ENCODE results near the gene ERCC3. TPM values are rescaled to one million over a fixed set of nuclear protein-coding genes. Genes with fewer than 3 reads are reported as not detected.

ERCC3 gene
- total and polyA plus RNA-seq, 2 of the 13 experiments (the other 11 are each of a cell fraction or from before 2014, with no cell fraction given), result 49.7 to 64.6 TPM

DNA sequence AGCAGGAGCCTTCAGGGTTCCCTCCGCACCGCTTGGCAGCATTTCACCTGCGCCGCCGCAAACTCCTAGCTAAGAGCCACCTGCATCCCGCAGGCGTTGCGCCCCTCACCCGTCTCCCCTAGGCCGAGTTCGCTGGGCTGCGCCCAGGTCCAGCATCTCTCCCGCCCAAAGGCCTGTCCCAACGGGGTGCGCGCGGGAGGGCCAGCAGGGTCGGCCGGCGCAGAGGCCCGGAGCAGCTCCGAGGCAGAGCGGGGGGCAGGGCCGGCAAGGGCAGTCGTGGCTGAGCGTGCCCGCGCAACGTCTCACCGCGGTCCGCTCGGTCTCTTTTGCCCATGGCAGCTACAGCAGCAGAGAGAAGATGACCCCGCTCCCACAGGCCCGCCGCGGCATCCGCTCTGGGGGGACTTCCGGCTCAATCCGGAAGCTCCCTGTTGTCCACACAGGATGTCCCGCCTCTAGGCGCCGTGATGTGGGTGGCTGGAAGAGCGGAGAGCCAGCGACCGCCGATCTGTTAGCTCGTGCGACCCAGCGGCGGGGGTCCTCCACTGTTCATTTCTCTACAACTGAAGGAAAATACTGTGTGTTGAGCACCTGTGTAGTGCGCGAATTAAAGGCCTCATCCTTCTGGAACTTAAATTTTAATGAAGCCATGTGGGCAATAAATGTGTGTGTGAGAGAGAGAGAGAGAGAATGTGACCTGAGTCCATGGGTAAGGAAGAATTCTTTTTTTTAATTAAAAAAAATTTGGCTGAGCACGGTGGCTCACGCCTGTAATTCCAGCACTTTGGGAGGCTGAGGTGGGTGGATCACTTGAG is at the start of gene ERCC3 (continued):
- TF ChIP-seq, protein P1, sequence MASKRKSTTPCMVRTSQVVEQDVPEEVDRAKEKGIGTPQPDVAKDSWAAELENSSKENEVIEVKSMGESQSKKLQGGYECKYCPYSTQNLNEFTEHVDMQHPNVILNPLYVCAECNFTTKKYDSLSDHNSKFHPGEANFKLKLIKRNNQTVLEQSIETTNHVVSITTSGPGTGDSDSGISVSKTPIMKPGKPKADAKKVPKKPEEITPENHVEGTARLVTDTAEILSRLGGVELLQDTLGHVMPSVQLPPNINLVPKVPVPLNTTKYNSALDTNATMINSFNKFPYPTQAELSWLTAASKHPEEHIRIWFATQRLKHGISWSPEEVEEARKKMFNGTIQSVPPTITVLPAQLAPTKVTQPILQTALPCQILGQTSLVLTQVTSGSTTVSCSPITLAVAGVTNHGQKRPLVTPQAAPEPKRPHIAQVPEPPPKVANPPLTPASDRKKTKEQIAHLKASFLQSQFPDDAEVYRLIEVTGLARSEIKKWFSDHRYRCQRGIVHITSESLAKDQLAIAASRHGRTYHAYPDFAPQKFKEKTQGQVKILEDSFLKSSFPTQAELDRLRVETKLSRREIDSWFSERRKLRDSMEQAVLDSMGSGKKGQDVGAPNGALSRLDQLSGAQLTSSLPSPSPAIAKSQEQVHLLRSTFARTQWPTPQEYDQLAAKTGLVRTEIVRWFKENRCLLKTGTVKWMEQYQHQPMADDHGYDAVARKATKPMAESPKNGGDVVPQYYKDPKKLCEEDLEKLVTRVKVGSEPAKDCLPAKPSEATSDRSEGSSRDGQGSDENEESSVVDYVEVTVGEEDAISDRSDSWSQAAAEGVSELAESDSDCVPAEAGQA (IDR thresholded peaks at IDR 0.05; ENCODE audit: low read depth), result 0 out of 2 replicates have a peak, but pooled peaks have one; percentile 74
- TF ChIP-seq, protein P1 (CRISPR knock-in tag; IDR thresholded peaks at IDR 0.05; ENCODE audit: borderline replicate concordance), result 0 out of 2 replicates have a peak, but pooled peaks have one; percentile 55
- TF ChIP-seq RXRA (CRISPR knock-in tag; IDR thresholded peaks at IDR 0.05), result peak; percentile 83; the same call in 1 of the 2 replicates
- TF ChIP-seq, protein P2, sequence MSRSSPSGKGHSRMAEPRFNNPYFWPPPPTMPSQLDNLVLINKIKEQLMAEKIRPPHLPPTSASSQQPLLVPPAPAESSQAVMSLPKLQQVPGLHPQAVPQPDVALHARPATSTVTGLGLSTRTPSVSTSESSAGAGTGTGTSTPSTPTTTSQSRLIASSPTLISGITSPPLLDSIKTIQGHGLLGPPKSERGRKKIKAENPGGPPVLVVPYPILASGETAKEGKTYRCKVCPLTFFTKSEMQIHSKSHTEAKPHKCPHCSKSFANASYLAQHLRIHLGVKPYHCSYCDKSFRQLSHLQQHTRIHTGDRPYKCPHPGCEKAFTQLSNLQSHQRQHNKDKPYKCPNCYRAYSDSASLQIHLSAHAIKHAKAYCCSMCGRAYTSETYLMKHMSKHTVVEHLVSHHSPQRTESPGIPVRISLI (CRISPR knock-in tag; IDR thresholded peaks at IDR 0.05; ENCODE audit: borderline replicate concordance), result no peak
- peak; percentile 96 for TF ChIP-seq KMT2A (CRISPR knock-in tag; IDR thresholded peaks at IDR 0.05)
- TF ChIP-seq FOXA1 (IDR thresholded peaks at IDR 0.05), result no peak
- peak; percentile 50 for TF ChIP-seq FOXA1 (CRISPR knock-in tag; IDR thresholded peaks at IDR 0.05)
- TF ChIP-seq ZNF230 (CRISPR knock-in tag; IDR thresholded peaks at IDR 0.05), result peak; percentile 94
- TF ChIP-seq, protein P3, sequence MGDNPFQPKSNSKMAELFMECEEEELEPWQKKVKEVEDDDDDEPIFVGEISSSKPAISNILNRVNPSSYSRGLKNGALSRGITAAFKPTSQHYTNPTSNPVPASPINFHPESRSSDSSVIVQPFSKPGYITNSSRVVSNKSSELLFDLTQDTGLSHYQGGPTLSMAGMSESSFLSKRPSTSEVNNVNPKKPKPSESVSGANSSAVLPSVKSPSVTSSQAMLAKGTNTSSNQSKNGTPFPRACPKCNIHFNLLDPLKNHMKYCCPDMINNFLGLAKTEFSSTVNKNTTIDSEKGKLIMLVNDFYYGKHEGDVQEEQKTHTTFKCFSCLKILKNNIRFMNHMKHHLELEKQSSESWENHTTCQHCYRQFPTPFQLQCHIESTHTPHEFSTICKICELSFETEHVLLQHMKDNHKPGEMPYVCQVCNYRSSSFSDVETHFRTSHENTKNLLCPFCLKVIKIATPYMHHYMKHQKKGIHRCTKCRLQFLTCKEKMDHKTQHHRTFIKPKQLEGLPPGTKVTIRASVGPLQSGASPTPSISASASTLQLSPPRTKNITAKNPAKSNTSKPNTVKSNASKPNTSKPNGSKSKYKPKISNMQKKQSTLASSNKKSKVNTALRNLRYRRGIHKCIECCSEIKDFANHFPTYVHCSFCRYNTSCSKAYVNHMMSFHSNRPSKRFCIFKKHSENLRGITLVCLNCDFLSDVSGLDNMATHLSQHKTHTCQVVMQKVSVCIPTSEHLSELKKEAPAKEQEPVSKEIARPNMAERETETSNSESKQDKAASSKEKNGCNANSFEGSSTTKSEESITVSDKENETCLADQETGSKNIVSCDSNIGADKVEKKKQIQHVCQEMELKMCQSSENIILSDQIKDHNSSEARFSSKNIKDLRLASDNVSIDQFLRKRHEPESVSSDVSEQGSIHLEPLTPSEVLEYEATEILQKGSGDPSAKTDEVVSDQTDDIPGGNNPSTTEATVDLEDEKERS (CRISPR knock-in tag; IDR thresholded peaks at IDR 0.05), result 0 out of 2 replicates have a peak, but pooled peaks have one; percentile 37
- TF ChIP-seq MAFF (IDR thresholded peaks at IDR 0.05; ENCODE audit: low read depth, low read length), result no peak
- no peak for TF ChIP-seq RARG (CRISPR knock-in tag; IDR thresholded peaks at IDR 0.05; ENCODE audit: low read depth)
- TF ChIP-seq NFE2L2 (IDR thresholded peaks at IDR 0.05; ENCODE audit: low read length), result no peak
- TF ChIP-seq, protein P4, sequence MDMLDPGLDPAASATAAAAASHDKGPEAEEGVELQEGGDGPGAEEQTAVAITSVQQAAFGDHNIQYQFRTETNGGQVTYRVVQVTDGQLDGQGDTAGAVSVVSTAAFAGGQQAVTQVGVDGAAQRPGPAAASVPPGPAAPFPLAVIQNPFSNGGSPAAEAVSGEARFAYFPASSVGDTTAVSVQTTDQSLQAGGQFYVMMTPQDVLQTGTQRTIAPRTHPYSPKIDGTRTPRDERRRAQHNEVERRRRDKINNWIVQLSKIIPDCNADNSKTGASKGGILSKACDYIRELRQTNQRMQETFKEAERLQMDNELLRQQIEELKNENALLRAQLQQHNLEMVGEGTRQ (IDR thresholded peaks at IDR 0.05; ENCODE audit: low read depth, low read length), result no peak
- TF ChIP-seq, protein P4 (CRISPR knock-in tag; IDR thresholded peaks at IDR 0.05; ENCODE audit: borderline replicate concordance), result no peak; the same call in 1 of the 2 replicates
- TF ChIP-seq FOXK2 (IDR thresholded peaks at IDR 0.05), result no peak
